SK-N-SH (cell line): ENCODE measurements around the gene DNAJB4.

Experiments used
- CTCF ChIP-seq: fragments of 200-600 bp; sonication (generic); IDR thresholded peaks from 2 replicates; pipeline ENCODE4 v1.6.1; 2017; ENCODE audit warnings: antibody characterized with exemption, mild to moderate bottlenecking, moderate library complexity
- FOXM1 ChIP-seq: IDR thresholded peaks from 2 replicates; pipeline ENCODE4 v1.4.0; 2012; ENCODE audit warnings: low read depth, mild to moderate bottlenecking
- MXI1 ChIP-seq: IDR thresholded peaks from 2 replicates; pipeline ENCODE4 v1.6.1; 2012; ENCODE audit warnings: mild to moderate bottlenecking, low read depth, low read length, improper control_type of control experiment
- POLR2AphosphoS5 ChIP-seq: IDR thresholded peaks from 2 replicates; pipeline ENCODE4 v1.6.1; 2012; ENCODE audit warnings: low read depth, low read length
- RAD21 ChIP-seq: IDR thresholded peaks from 2 replicates; pipeline ENCODE4 v1.6.1; 2012; ENCODE audit warnings: mild to moderate bottlenecking, low read length
- TAF1 ChIP-seq: IDR thresholded peaks from 2 replicates; pipeline ENCODE4 v1.6.1; 2012; ENCODE audit warnings: low read depth, mild to moderate bottlenecking, low read length, moderate library complexity, borderline replicate concordance

GRCh38 chr1:77977989-77978292 is 26.8 kb upstream of the DNAJB4 start:
- TF ChIP-seq TAF1, result peak; percentile 89; the same call in 1 of the 2 replicates
- no peak for TF ChIP-seq FOXM1
- TF ChIP-seq CTCF, result no peak
- TF ChIP-seq POLR2AphosphoS5, result no peak
- no peak for TF ChIP-seq RAD21
- TF ChIP-seq MXI1, result peak; percentile 53
